NCI-H128 (cell line): ENCODE data around the gene KIF2C.

ENCODE experiments used
- DNase-seq: peaks from one replicate; lab custom pipeline; 2025; ENCODE audit not compliant: unreplicated experiment; lab: John Stamatoyannopoulos, UW

Gene KIF2C

DNA sequence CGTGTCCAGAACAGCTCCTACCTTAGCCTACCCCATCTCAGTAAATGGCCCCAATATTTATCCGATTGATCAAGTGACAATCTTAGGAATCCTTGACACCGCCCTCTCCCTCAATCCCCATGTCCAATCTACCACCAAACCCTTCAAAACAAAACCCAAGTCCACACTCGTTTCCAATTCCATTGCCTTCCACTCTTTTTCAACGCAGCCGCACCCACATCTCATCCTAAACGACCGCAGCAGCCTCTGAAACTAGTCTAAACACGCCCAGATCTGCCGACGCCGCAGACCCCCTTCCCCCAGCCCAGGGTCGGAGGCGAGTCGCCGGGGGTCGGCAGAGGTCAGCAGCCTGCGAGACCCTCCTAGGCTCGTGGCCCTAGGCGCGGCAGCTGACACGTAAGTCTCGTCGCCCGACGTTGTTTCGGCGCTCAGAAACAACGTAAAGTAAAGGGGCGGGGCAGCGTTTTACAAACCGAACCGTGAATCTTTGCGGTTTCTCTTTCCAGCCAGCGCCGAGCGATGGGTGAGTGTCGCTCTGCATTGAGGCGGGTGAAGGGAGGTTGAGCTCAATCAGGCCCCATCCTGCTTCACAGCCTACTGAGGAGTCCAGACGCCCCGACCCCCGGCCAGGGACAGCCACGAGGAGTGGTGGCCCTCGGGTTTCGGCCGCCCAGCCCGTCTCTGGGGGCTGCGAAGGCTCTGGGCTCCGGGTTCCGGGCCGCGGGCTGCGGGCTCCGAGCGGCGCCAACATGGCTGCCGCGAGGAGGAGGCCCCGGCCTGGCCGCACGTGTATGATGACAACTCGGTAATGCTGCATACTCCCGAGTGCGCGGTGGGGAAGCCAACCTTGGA, 35.7 kb downstream of the KIF2C start, which contains the start of gene RPS8:
RPS8 (plus strand) TSS at position 463 of the 852 bp plus-strand sequence; CDS start at position 520, 57 bp downstream.
- DNase-seq, result peak; percentile 95

DNA sequence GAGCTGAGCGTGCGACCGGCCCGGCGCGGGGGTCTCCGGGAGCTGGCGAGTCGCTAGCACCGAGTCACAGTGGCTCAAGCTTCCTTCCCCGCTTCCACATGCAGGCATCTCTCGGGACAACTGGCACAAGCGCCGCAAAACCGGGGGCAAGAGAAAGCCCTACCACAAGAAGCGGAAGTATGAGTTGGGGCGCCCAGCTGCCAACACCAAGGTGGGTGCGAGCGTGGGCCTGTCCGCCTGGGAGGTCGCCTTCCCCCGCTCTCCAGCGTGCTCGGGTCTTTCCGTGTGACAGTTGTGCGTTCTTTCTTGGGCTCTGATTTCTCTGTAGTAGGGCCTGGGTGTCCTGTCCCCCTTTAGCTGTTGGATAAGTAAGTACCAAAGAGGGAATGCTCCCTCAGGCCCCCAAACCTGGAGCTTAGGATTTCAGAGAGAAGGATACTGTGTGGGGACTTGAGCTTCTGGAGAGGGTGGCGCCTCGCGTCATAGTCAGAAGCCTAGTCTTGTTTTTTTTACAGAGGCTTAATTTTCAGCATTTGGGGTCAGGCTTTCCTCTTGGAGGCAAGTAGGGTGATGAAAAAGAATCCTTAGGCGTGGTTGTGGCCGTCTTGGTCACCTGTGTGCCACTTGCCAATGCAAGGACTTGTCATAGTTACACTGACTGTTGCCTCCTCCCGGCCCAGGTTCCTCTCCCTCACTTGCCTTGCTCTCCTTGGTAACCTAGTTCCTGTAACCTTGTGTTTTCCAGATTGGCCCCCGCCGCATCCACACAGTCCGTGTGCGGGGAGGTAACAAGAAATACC, 36.5 kb downstream of the KIF2C start:
- DNase-seq, result no peak

DNA sequence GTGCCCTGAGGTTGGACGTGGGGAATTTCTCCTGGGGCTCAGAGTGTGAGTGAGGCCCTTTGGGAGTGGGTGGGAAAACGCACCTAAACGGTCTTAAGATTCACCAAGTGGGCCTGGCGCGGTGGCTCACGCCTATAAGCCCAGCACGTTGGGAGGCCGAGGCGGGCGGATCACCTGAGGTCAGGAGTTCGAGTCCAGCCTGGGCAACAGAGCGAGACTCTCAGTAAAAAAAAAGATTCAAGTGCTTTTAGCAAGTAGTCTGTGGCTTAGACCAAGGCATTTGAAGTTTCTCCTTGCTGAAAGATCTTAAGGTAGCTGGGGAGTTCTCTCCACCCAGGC, 37.1 kb downstream of the KIF2C start:
- no peak for DNase-seq

DNA sequence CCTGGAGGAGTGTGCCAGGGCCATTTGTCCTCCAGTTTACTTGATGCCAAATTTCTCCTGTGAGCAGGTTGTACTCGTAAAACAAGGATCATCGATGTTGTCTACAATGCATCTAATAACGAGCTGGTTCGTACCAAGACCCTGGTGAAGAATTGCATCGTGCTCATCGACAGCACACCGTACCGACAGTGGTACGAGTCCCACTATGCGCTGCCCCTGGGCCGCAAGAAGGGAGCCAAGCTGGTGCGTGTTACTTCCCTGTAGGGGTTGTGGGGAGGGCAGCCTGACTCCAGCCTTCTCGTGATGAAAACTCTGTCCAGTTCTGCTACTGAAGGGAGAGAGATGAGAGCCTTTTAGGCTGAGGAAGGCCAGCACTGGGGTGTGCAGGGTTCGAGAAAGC, 37.9 kb downstream of the KIF2C start:
- no peak for DNase-seq

DNA sequence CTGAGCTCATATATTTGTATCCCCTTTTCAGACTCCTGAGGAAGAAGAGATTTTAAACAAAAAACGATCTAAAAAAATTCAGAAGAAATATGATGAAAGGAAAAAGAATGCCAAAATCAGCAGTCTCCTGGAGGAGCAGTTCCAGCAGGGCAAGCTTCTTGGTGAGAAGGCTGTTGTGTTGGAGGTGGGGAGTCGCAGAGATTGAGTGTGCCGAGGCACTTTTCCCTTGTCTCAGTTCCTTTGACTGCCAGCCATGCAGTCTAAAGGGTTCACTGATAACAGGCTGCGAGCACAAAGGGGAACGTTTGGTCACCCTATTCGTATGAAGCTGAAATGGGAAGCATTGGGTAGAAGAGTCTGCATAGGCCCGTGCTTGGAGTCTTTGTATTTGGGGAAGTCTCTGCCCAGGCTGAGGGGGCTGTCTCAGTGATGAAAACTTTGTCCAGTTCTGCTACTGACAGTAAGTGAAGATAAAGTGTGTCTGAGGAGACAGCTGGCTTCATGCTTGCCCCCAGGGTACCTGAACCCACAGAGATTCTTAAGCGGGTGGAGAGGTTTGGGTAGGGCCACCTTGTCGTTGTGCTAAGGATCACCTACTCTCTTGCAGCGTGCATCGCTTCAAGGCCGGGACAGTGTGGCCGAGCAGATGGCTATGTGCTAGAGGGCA, 38.5 kb downstream of the KIF2C start:
- no peak for DNase-seq

DNA sequence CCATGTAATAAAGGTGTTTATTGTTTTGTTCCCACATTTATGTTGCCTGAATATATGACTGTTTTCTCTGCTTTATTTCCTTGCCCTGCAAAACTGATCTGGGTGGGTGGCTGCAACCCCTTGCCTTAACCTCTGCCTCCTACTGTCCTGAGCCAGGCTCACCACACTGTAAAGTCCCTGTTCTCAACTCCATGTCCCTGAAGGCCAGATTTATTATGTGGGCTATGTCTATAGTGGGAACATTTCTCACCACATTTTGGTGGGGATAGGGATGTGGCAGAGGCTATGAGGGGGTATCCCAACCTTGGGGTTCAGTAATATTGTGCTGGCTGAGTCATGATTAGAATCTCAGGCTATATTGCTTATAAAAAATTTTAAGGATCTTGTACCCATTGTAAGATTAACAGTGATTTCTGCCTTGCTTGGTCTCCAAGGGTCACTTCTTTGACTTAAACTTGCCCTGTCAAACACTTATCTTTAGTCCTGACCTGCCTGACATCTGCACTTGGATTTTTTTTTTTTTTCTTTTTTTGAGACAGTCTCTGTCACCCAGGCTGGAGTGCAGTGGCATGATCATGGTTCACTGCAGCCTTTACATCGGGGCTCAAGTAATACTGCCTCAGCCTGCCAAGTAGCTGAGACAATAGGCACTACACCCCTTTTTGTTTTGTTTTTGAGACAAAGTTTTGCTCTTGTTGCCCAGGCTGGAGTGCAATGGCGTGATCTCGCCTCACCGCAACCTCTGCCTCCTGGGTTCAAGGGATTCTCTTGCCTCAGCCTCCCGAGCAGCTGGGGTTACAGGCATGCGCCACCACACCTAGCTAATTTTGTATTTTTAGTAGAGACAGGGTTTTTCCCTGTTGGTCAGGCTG, 39.3 kb downstream of the KIF2C start:
- DNase-seq, result no peak

DNA sequence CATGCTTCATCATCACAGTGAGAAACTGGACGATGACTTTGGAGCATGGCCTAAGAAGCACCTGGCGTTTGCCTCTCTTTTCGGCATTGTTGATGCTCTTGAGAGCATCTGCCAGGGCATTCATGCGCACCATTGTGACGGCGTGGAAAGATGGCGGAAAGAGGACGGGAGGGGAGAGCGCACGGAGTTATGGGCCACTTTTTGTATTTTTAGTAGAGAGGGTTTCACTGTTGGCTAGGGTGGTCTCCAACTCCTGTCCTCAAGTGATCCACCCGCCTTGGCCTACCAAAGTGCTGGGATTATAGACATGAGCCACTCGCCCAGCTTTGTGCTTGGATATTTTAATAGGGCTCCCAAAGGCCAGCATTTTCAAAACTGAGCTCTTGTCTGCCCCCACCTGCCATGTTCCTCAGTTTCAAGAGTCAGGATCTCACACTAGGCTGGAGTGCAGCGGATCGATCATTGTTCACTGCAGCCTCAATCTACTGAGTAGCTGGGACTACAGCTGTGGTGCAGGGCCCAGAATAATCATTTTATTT, 41.0 kb downstream of the KIF2C start:
- no peak for DNase-seq

DNA sequence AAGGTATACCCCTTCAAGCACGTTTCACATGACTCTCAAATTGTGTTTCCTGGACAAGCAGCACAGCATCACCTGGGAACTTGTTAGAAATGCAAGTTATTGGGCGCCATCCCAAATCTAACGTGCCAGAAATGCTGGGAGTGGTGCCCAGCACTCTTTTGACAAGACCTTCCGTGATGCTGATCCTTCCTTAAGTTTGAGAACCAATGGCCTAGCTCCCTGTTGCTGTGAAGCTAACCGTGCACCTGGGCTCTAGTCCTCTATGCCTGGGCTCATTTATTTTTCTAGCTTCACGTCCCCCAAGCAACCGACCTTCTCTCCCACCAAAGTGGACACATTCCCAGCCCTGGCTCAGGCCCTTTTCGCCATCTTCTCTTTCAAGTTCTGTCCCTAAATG, 44.1 kb downstream of the KIF2C start:
- DNase-seq, result no peak

DNA sequence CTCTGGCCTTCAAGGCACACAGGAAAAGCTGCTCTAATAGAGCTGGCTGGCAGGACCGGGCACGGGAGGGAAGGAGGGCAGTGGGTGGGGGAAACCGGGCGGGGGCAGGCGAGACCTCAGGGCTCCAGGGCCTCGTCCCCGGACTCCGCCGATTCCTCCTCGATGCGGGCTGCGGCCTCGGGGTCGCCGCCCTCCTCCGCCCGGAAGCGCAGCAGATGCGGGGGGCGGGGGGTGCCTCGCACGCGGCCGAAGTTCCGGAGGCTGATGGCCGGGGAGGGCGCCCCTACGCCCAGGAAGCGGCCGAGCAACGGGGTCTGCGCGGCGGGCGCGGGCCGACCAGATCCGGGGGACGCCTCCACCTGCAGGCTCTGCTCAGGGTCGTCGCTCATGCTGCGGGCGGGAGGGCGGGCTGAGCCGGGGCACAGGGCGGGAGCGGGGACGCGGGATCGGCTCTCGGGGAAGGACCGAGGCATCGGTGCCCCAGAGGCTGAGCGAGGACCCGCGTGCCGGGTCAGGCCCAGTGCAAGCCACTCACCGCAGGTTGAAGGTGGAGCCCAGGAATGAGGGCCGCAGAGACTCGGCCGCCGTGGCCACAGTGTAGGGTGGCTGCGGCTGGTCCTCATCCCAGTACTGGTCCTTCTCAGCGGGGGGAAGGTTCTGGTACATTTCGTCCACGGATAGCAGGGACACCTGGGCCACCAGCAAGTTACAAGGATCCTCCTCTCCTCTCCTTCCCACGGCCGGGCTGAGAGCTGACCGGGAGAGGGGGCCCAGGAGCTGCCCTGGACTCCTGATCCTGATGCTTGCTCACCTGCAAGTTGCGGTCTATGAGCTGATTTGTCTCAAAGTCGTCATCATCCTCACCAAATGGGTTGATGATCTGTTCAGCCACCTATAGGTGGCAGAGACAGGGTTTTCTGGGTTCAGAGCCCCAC, 44.7 kb downstream of the KIF2C start:
- DNase-seq, result no peak

DNA sequence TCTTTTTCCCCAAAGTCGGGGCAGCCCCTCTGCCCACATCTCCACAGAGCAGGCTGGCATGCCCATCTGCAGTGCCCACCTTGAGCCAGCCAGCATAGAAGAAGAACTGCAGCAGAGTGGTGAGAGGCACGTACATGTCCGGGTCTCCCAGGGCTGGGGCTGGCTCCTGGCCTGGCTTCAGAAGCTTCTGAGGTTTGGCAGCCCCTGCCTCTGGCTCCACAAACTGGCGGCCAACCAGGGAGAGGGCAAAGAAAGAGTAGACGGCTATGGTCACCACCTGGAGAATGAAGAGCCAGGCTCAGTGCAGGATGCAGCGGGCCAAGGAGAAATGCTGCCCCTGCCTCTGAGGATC, 45.4 kb downstream of the KIF2C start:
- no peak for DNase-seq

DNA sequence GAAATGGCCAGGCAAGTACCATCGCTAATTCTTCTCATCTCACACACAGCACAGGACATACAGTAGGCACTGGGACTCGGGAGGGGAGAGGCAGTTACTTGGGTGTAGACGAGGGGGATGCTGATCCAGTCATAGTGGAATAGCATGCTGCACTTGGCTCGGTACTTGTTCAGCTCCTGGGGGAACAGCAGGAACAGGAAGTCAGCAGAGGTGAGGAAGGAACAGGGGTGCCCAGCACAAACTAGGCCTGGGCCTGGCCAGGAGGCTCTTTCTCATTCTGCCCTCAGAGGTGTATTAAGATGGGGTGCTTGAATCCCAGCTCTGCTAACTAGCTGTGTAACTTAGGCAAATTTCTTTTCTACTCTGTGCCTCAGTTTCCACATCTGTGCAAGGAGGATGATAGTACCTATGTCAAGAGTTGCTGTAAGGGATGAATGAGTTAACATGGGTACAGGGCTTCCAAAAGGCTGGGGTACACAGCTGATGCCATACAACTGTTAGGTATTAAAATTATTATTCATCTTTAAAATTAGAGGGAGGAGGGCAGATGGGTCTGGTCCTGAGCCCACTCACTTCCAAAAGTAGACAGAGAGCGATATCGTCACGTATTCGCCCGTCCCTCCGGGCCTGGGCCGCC, 46.0 kb downstream of the KIF2C start:
- DNase-seq, result no peak

DNA sequence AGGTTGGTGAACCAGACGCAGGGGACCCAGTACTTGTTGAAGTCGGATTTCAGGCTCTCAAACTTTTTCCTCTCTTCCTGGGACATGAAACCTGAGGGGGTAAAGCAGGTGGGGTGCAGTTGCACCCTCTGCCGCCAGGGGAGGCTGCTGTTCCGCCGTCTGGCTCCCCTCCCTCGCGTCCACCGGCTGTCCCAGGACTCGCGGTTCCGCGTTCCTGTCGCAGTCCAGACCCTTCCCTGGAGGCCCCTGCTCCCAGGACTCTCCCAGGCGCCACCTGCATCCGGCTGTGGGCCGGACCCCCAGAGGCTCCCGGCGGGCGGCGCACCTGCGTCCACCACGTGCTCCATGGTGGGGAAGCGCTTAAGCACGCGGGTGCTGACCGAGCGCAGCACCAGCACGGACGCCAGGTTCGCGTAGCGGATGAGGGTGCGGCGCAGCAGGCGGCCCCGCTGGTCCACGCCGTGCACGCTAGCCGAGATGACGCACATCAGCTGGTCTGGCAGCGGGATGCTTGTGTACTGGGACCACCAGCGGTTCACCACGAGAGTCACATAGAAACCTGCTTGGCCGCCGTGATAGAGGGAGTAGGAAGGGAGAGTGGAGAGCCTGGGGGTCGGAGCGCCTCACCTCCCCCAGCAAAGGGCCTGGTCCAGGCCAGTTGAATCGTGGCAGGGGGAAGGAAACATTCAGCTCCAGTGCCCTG, 46.7 kb downstream of the KIF2C start:
- no peak for DNase-seq

DNA sequence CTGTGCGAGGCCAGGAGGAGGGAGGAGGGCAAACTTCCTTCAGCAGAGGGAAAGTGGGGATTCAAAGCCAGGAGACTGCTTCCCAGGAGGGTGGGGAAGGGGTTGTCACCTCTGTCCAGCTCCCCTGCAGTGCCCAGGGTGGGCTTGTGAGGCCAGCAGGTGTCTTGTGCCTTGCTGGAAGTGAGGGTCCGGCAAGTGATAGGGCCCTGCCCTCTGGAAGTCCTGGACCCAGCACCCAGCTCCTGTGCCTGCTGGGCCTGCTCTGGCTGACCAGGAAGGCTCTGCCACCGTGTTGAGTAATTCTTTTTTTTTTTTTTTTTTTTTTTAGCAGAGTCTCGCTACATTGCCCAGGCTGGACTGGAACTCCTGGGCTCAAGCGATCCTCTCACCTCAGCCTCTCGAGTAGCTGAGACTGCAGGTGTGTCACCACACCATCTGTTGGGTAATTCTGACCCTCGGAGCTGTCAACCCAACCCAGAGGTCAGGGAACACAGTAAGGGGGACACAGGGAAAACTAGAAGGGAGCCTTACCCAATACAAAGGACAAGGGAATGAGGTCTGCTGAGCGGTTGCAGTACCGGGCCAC, 47.3 kb downstream of the KIF2C start:
- DNase-seq, result no peak

DNA sequence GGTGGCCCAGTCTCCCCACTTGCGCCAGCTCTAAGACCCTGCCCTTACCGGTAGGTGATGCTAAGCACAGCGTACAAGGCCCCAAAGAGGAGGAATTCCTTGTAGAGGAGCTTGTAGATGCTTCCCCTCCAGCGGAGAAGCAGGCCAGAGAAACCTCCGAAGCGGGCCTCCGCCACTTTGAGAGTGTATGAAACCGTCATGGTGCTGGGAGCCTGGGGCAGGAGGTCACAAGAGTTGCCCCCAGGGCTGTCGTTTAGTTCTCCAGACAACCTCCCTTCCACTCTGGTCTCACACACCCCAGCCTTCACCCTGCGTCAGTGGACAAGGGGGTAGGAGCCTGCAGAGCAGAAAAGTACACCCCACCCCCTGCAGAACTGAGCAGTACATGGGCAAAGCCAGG, 47.9 kb downstream of the KIF2C start:
- no peak for DNase-seq

DNA sequence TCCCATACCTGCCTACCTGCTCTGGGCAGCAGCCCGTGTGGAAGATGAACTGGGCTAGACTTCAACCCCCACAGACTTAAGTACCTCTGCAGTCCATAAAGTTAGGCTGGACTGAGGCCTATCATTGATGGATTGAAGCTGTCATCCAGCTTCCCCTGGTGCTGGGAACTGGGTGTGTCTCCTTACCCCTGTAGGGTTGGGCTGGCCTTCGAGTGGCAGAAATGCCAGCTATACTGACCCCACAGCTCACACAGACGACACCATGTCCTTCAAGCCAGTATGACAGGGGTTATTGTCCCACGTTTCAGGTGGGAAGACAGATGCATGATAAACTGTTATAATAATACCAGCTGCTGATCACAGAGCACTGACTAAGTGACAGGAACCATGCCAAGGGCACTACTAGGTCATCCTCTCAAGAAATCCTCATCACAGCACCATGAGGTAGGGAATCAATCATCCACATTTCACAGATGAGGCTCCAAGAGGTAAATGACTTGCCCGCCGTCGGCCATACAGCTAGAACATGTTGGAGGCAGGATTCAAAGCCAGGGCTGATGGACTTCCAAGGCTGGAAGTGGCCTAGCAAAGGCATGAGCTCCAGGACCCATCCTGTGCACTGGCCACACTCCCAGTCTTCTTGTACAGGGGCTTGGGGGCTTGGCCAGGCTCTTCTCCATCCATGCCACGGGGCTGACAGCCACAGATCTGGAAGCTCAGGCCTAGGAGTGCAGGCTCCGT, 48.7 kb downstream of the KIF2C start, which contains the start of gene BEST4:
BEST4 (minus strand) TSS at position 51 of the 741 bp plus-strand sequence. CDS start 465 bp downstream, outside the sequence.
- no peak for DNase-seq

DNA sequence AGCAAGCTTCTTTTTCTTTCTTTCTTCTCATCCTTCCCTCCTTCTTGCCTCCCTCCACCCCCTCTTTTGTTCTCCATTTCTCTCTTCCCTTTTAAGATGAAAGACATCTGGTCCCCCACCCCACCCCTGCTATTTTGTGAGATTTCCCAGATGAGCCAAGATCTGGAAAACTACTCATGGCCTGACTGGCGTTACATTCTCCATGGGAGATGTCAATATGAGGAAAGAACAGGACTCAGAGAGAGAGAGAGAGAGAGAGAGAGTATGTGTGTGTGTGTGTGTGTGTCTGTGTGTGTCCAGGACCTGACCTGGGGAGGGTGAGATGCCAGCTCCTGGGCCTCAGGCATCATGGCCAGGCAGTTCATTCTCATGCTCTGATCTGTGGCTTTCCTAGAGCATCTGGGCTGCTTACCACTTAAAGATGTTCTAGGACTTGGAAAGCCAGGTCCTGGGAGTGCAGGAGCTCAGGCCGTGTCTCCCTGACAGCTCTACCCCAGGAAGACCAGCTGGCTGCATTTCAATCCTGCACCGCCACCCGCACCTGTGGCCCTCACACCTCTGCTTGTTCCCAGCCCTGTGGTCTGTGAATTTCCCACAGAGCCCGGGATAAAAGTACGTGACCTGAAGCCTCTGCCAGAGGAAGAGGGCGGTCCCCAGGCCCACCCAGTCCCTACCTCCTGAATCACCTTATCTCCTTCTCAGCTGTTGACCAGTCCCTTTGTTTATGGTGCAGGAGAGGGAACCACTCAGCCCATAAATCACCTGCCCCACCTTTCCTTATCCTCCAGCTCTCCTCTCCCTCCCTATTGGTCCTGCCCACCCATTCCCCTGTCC, 51.5 kb downstream of the KIF2C start:
- no peak for DNase-seq
